ENCODE data around the gene RNF11.

Gene RNF11

DNA sequence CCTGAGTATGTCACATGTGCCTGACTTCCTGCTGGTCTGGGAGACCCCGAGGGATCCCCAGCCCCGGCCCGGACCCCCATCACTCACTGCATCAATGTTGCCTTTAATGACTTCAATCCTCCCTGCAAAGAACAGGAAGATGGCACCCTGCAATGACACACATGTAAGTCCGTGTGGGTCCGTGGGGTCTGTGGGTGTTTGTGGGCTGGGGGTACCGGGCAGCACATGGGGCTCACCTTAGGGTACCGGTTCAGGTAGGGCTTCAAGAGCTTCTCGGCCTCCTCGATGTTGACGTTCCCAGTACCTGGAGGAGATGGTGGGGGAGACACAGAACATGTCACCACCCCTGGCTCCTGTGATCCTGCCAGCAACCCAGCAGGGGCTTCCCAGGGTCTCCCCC, 66.2 kb downstream of the RNF11 start:
- H3K4me3 ChIP-seq (ENCODE audit: low read depth, low read length) = no peak overlapping the region
- TF ChIP-seq, protein P1, sequence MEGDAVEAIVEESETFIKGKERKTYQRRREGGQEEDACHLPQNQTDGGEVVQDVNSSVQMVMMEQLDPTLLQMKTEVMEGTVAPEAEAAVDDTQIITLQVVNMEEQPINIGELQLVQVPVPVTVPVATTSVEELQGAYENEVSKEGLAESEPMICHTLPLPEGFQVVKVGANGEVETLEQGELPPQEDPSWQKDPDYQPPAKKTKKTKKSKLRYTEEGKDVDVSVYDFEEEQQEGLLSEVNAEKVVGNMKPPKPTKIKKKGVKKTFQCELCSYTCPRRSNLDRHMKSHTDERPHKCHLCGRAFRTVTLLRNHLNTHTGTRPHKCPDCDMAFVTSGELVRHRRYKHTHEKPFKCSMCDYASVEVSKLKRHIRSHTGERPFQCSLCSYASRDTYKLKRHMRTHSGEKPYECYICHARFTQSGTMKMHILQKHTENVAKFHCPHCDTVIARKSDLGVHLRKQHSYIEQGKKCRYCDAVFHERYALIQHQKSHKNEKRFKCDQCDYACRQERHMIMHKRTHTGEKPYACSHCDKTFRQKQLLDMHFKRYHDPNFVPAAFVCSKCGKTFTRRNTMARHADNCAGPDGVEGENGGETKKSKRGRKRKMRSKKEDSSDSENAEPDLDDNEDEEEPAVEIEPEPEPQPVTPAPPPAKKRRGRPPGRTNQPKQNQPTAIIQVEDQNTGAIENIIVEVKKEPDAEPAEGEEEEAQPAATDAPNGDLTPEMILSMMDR (IDR thresholded peaks at IDR 0.05; ENCODE audit: insufficient read depth, low read depth, low read length, missing control alignments) = no peak
- no peak for DNase-seq (ENCODE audit: low read depth)

DNA sequence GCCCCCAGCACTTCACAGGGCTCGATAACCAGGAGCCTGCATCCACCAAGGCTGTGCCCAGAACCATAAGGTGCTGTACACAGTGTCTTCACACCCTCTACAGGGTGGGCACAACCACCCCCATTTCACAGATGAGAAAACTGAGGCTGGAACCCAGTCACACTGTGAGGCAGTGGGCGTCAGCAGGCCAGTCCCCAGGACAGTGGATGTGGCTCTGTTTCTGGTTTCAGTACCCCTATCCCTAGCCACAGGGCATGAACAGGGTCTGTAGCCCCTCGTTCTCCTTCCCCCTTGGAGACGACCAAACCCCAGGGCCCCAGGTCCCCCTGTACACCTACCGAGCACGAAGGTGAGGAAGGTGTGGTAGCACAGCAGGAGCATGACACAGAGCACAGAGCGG, 66.7 kb downstream of the RNF11 start:
- TF ChIP-seq, protein P1 (IDR thresholded peaks at IDR 0.05; ENCODE audit: insufficient read depth, low read depth, low read length, missing control alignments) = no peak
- DNase-seq (ENCODE audit: low read depth) = no peak
- H3K4me3 ChIP-seq (ENCODE audit: low read depth, low read length) = no peak overlapping the region

DNA sequence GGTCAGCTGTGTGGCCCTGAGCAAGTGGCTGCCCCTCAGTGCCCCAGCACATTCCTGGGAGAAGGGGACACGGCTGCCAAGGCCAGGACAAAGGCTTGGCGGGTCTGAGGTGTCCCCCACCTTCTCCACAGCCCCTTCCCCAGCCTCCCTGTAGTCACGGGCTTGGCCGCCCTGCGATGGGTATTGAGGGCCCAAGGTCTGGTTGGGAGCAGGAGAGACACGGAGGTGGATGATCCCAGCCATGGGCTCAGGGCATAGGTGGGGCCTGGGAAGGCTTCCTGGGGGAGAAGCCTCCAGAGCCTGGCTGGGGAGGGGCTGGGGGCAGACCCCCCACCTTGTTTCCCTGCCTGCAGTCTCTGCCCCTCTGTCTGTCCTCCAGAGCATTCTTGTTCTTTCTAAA, 67.2 kb downstream of the RNF11 start:
- TF ChIP-seq, protein P1 (IDR thresholded peaks at IDR 0.05; ENCODE audit: insufficient read depth, low read depth, low read length, missing control alignments) = no peak
- DNase-seq (ENCODE audit: low read depth) = no peak
- H3K4me3 ChIP-seq (ENCODE audit: low read depth, low read length) = no peak overlapping the region

DNA sequence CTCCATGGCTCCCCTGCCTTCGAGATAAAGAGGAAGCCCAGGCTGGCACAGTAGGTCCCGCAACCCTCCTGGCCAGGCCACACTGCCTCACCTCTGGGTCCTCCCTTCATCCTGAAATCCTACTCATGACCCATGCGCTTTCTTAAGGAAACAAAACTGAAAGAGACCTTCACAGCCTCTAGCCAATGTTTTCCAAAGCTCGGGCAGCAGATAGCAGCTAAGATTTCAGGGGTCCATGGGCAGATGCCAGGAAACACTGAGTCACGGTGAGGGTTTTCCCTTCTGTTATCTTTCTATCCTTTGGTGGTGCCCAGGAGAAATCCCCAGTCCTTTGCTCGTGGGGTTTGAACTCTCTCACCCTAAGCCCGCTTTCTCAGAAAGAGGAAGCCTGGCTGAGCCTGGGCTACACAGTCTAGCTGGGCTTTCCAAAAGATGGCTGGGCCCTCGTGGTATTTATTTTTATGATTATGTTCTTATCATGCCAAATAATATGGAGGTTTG, 67.7 kb downstream of the RNF11 start:
- peak; percentile 61 for DNase-seq (ENCODE audit: low read depth)
- TF ChIP-seq, protein P1 (IDR thresholded peaks at IDR 0.05; ENCODE audit: insufficient read depth, low read depth, low read length, missing control alignments) = no peak
- H3K4me3 ChIP-seq (ENCODE audit: low read depth, low read length) = no peak overlapping the region

DNA sequence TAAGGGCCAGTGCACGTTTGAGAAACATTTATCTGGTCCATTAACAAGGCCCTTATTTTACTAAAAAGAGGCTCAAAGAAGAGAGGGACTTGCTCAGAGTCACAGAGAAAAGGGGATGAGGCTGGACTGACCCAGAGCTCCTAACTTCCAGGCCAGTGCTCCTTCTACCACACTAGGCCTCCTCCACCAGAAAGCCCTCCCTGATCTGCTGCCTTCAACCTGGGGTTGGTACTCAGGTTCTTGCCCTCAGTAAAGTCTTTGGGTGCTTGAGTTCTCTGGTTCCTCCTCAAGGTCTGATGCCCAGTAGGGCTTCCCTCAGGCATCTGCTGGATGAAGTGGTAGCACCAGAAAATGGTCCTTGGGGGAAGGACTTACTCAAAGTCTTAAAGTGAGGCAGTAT, 68.3 kb downstream of the RNF11 start:
- TF ChIP-seq, protein P1 (IDR thresholded peaks at IDR 0.05; ENCODE audit: insufficient read depth, low read depth, low read length, missing control alignments) = no peak
- DNase-seq (ENCODE audit: low read depth) = no peak
- H3K4me3 ChIP-seq (ENCODE audit: low read depth, low read length) = no peak overlapping the region

DNA sequence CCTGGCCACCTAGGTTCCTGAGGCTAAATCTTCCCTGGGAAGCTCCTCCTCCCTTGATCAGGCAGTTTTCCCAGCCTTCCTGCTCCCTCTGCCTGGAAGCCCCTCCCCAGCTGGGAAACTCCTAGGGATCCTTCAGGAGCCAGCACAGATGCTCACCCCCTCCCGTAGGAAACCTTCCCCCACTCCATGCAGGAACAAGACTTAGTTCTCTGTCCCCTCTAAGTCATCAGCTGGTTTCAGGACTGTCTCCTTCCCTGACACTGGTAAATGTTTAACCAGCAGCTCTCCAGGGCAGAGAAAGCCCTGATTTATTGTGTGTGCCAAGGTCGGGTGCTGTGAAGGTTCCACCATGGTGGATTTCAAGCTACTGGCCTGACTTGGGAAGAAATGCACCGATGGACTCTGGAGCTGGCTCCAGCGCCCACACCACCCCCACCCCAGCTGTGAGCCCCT, 69.3 kb downstream of the RNF11 start:
- DNase-seq (ENCODE audit: low read depth) = no peak

DNA sequence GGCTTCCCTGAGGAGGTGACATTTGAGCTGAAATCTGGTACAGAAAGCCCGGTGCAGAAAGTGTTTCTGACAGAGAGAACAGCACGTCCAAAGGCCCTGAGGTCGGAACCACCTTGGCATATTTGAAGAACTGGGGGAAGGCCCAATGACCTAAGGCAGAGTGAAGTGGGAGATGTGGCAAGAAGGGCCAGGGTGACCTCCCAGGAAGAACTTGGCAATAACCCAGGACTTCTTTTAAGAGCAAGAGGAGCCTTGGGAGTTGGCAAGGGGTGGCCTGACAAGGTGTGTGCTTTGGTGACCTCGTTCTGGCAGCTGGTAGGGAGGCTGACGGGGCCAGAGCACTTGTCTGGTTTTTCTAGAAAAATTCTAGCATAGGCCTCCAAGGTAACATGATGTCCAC, 70.9 kb downstream of the RNF11 start:
- TF ChIP-seq, protein P1 (IDR thresholded peaks at IDR 0.05; ENCODE audit: insufficient read depth, low read depth, low read length, missing control alignments) = no peak
- no peak overlapping the region for H3K4me3 ChIP-seq (ENCODE audit: low read depth, low read length)
- no peak for DNase-seq (ENCODE audit: low read depth)

More for the DNA sequence above, 69.3 kb downstream of the RNF11 start:
- TF ChIP-seq, protein P1 (IDR thresholded peaks at IDR 0.05; ENCODE audit: insufficient read depth, low read depth, low read length, missing control alignments) = no peak
- no peak overlapping the region for H3K4me3 ChIP-seq (ENCODE audit: low read depth, low read length)

All from GM12865 (cell line).